WTC11 (cell line): ENCODE data around the gene GATAD2A. TPM values are rescaled to one million over a fixed set of nuclear protein-coding genes. Genes with fewer than 3 reads are reported as not detected.

Source experiments
- ATAC-seq: fragments of 200-7000 bp; cut with Tn5 transposase; 2 replicates; pipeline ENCODE4 v1.10.0; 2021; ENCODE audit warnings: mild to moderate bottlenecking, moderate library complexity
- CTCF ChIA-PET: fragments of 300-600 bp; sonication (Branson Sonifier 250); formaldehyde crosslinking; loops from one replicate; lab custom pipeline; 2021; ENCODE audit warnings: antibody characterized with exemption; lab: Charles Lee
- POLR2A ChIA-PET: fragments of 350-600 bp; sonication (Branson Sonifier 250); formaldehyde crosslinking; loops from one replicate; lab custom pipeline; 2021; ENCODE audit warnings: antibody characterized with exemption; lab: Charles Lee
- DNase-seq: peaks from one replicate; pipeline ENCODE4 v3.0.0; 2021; ENCODE audit warnings: low spot score
- H3K27ac Mint-ChIP-seq: 2 replicates; pipeline ENCODE4 v1.8.0; 2021; ENCODE audit warnings: mixed read lengths
- H3K27me3 Mint-ChIP-seq: 2 replicates; pipeline ENCODE4 v1.8.0; 2021; ENCODE audit warnings: low read depth, mild to moderate bottlenecking, moderate library complexity, mixed read lengths
- H3K36me3 Mint-ChIP-seq: 2 replicates; pipeline ENCODE4 v1.8.0; 2021; ENCODE audit warnings: mixed read lengths
- H3K4me1 Mint-ChIP-seq: 2 replicates; pipeline ENCODE4 v1.8.0; 2022; ENCODE audit warnings: mixed read lengths
- H3K4me3 Mint-ChIP-seq: 2 replicates; pipeline ENCODE4 v1.8.0; 2021; ENCODE audit warnings: mild to moderate bottlenecking, moderate library complexity, mixed read lengths
- H3K9me3 Mint-ChIP-seq: 2 replicates; pipeline ENCODE4 v1.8.0; 2021; ENCODE audit warnings: mixed read lengths
- FOXJ3 ChIP-seq: sonication (generic); formaldehyde crosslinking; IDR thresholded peaks from 2 replicates; pipeline ENCODE4 v1.9.0; 2021; ENCODE audit warnings: missing genetic modification reagents, mild to moderate bottlenecking, borderline replicate concordance
- FOXP1 ChIP-seq: sonication (generic); formaldehyde crosslinking; IDR thresholded peaks from 2 replicates; pipeline ENCODE4 v1.8.0; 2022; ENCODE audit warnings: missing genetic modification reagents, mild to moderate bottlenecking, moderate library complexity, borderline replicate concordance
- HMGA2 ChIP-seq: fragments of 250-450 bp; sonication (Bioruptor Pico); IDR thresholded peaks from 2 replicates; pipeline ENCODE4 v1.4.0; 2021; ENCODE audit warnings: mild to moderate bottlenecking, moderate library complexity
- IRF2 ChIP-seq: sonication (generic); formaldehyde crosslinking; IDR thresholded peaks from 2 replicates; pipeline ENCODE4 v1.8.0; 2022; ENCODE audit warnings: low read depth, missing genetic modification reagents, borderline replicate concordance
- JAZF1 ChIP-seq: fragments of 250-450 bp; sonication (Bioruptor Pico); IDR thresholded peaks from 2 replicates; pipeline ENCODE4 v1.9.0; 2021; ENCODE audit warnings: moderate library complexity, mild to moderate bottlenecking, inconsistent platforms
- JUN ChIP-seq: sonication (generic); formaldehyde crosslinking; IDR thresholded peaks from 2 replicates; pipeline ENCODE4 v1.8.0; 2023; ENCODE audit warnings: mild to moderate bottlenecking, missing genetic modification reagents
- MYBL2 ChIP-seq: sonication (generic); formaldehyde crosslinking; IDR thresholded peaks from 2 replicates; pipeline ENCODE4 v1.8.1; 2023; ENCODE audit warnings: mild to moderate bottlenecking, moderate library complexity, missing genetic modification reagents
- NFATC4 ChIP-seq: fragments of 250-450 bp; sonication (Bioruptor Pico); IDR thresholded peaks from 2 replicates; pipeline ENCODE4 v1.9.0; 2021; ENCODE audit warnings: mild to moderate bottlenecking
- NFE2L1 ChIP-seq: sonication (generic); formaldehyde crosslinking; IDR thresholded peaks from 2 replicates; pipeline ENCODE4 v1.8.1; 2023; ENCODE audit warnings: missing genetic modification reagents
- OVOL2 ChIP-seq: fragments of 250-450 bp; sonication (Bioruptor Pico); IDR thresholded peaks from 2 replicates; pipeline ENCODE4 v1.9.0; 2021; ENCODE audit warnings: mild to moderate bottlenecking, borderline replicate concordance
- RORB ChIP-seq: fragments of 250-450 bp; sonication (Bioruptor Pico); IDR thresholded peaks from 2 replicates; pipeline ENCODE4 v1.9.0; 2021; ENCODE audit warnings: mild to moderate bottlenecking
- TEAD1 ChIP-seq: sonication (generic); formaldehyde crosslinking; IDR thresholded peaks from 2 replicates; pipeline ENCODE4 v1.8.0; 2022; ENCODE audit warnings: mild to moderate bottlenecking, missing genetic modification reagents
- TEAD4 ChIP-seq: sonication (generic); formaldehyde crosslinking; IDR thresholded peaks from 2 replicates; pipeline ENCODE4 v1.8.0; 2022; ENCODE audit warnings: mild to moderate bottlenecking, missing genetic modification reagents
- TP53 ChIP-seq: sonication (generic); formaldehyde crosslinking; IDR thresholded peaks from 2 replicates; pipeline ENCODE4 v1.8.1; 2023; ENCODE audit warnings: mild to moderate bottlenecking, missing genetic modification reagents
- USF1 ChIP-seq: sonication (generic); formaldehyde crosslinking; IDR thresholded peaks from 2 replicates; pipeline ENCODE4 v1.8.0; 2022; ENCODE audit warnings: mild to moderate bottlenecking, missing genetic modification reagents
- USF2 ChIP-seq: sonication (generic); formaldehyde crosslinking; IDR thresholded peaks from 2 replicates; pipeline ENCODE4 v1.8.1; 2023; ENCODE audit warnings: mild to moderate bottlenecking, missing genetic modification reagents, moderate library complexity
- ZNF121 ChIP-seq: sonication (generic); formaldehyde crosslinking; IDR thresholded peaks from 2 replicates; pipeline ENCODE4 v1.8.0; 2023; ENCODE audit warnings: missing genetic modification reagents
- ZNF263 ChIP-seq: sonication (generic); formaldehyde crosslinking; IDR thresholded peaks from 2 replicates; pipeline ENCODE4 v1.8.1; 2022; ENCODE audit warnings: low read depth, mild to moderate bottlenecking, moderate library complexity, missing genetic modification reagents
- ZNF281 ChIP-seq: sonication (generic); formaldehyde crosslinking; IDR thresholded peaks from 2 replicates; pipeline ENCODE4 v1.8.0; 2023; ENCODE audit warnings: mild to moderate bottlenecking, missing genetic modification reagents
- ZNF317 ChIP-seq: sonication (generic); formaldehyde crosslinking; IDR thresholded peaks from 2 replicates; pipeline ENCODE4 v1.8.1; 2023; ENCODE audit warnings: low read depth, mild to moderate bottlenecking, moderate library complexity, missing genetic modification reagents, borderline replicate concordance
- ZNF532 ChIP-seq: fragments of 250-450 bp; sonication (Bioruptor Pico); IDR thresholded peaks from 2 replicates; pipeline ENCODE4 v1.9.0; 2021; ENCODE audit warnings: mild to moderate bottlenecking, borderline replicate concordance
- total RNA-seq: library from RNA; stranded (reverse); gene quantifications from 3 replicates; pipeline ENCODE4 v1.2.3, GENCODE V29; 2021

Gene GATAD2A
- total RNA-seq, 1 experiment from 2014 or later, result 209 TPM

- no peak for TF ChIP-seq ZNF532 (CRISPR knock-in tag)
- no peak for TF ChIP-seq FOXJ3 (CRISPR knock-in tag)
Measured at GRCh38 chr19:19544954-19545591, 139.6 kb downstream of the GATAD2A start (continued).

GRCh38 chr19:19545707-19546106 is 140.2 kb downstream of the GATAD2A start:
- H3K27me3 Mint-ChIP-seq, result peaks cover 2% of the 10 kb centered on the region
- no peak for ATAC-seq
- H3K4me3 Mint-ChIP-seq, result no peak overlapping the region
- DNase-seq, result peak; percentile 8
- POLR2A ChIA-PET, result no interaction called here
- no peak overlapping the region for H3K27ac Mint-ChIP-seq
- no peaks in the 10 kb centered on the region for H3K4me1 Mint-ChIP-seq
- H3K9me3 Mint-ChIP-seq, result no peaks in the 10 kb centered on the region
- H3K36me3 Mint-ChIP-seq, result no peaks in the 10 kb centered on the region
- TF ChIP-seq TP53 (CRISPR knock-in tag), result no peak
- TF ChIP-seq ZNF263, result no peak
- no peak for TF ChIP-seq ZNF281 (CRISPR knock-in tag)
- no peak for TF ChIP-seq NFATC4 (CRISPR knock-in tag)
- TF ChIP-seq OVOL2 (CRISPR knock-in tag), result no peak
- TF ChIP-seq MYBL2 (CRISPR knock-in tag), result no peak
- no peak for TF ChIP-seq NFE2L1 (CRISPR knock-in tag)
- TF ChIP-seq HMGA2 (CRISPR knock-in tag), result no peak
- TF ChIP-seq RORB, result no peak
- no peak for TF ChIP-seq USF1 (CRISPR knock-in tag)
- TF ChIP-seq FOXP1 (CRISPR knock-in tag), result no peak
- TF ChIP-seq TEAD4 (CRISPR knock-in tag), result no peak
- TF ChIP-seq USF2 (CRISPR knock-in tag), result no peak
- TF ChIP-seq TEAD1, result no peak
- no peak for TF ChIP-seq IRF2 (CRISPR knock-in tag)
- no peak for TF ChIP-seq ZNF317
- no peak for TF ChIP-seq JUN (CRISPR knock-in tag)
- TF ChIP-seq JAZF1, result no peak
- TF ChIP-seq ZNF121 (CRISPR knock-in tag), result no peak
- TF ChIP-seq, all 79 proteins: peak for 0
- CTCF ChIA-PET, result interaction anchor here (1.3 to 2.8 kb wide), 2 partner anchors 9 to 14 kb away, joined by 7 to 9 read pairs; no protein-coding TSS in a partner anchor
